ENCODE results near the gene DLGAP4.
A peak's percentile ranks its signal among the peaks of the same experiment; 100 is the strongest.

DLGAP4 gene

DNA sequence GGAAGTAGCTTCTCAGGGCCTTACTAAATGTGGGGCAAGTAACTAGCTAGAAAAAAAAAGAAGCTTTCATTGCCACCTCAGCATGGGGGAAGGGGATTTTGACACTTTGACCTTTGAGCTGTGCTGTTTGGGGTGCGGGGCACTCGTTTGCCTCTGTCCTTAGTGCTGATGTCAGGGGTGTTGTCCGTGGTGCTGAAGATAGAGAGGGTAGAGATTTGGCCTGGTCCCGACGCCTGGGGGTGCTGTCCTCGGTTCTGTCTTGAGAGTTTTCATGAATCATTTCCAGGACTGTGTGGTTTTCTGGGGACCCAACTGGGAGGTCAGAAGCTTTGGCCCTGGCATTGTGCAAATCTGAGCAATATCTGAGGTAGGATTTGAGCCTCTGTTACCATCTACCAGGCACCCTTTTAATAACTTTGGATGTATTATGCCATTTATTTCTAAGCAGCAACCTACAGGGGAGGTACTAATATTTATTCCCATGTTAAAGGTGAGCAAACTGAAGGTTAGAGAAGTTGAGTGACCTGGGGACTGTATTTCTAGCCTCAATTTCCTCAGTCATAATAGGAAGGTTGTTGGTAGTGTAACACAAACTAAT, 78.0 kb downstream of the DLGAP4 start:
- DNase-seq (ENCODE audit: low spot score), result peak; percentile 10

DNA sequence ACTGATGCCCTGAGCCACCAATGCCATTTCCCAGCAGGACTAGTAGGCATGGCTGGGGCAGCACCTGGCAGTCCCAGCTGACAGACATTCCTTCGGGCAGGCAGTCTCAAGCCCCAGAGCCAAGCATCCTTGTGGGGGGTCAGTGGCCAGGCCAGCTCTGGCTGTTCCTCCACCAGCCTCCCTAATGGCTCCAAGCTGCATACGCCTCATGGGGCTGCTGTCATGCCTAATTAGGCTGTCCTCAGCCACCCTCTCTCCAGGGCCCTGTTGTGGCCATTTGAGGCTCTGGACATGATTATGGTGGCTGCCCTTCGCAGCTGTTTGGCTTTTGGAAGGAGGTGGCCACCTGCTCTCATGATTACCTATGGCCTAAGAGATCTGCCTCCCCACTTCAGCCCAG, 79.4 kb downstream of the DLGAP4 start:
- DNase-seq (ENCODE audit: low spot score), result no peak

DNA sequence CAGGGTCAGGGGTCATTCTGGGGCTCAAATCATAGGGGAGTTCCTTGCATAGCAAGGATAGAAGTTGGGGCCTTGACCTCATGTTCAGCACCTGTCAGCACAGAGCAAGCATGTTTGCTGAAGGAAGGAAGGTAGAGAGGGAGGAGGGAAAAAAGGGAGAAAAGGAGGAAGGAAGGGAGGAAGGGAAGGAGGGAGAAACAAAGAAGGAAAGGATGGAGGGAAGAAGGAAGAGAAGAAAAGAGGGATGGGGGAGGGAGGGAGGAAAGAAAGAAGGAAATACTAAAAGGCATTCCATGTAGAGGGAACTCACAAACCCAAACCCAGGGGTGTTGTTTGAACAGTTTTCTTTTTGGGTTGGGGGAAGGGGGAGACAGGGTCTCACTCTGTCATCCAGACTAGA, 80.1 kb downstream of the DLGAP4 start:
- no peak for DNase-seq (ENCODE audit: low spot score)

DNA sequence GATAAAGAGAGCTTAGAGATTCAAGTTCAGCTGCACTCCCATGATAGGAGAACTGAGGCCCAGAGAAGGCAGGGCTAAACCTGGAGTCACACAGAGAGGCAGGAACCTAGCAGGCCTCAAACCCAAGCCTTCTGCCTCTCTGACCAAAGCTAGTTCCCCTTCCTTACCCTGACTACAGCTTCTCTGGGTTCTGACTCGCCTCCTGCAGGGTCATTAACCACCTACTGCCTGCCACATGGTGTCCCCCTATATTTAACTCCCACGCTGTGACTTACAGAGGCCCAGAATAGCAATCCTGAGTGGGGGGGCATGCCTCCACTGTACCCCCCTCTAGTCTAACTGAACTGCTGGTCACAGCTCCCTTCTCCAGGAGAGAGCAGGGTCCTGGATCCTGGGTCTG, 84.1 kb downstream of the DLGAP4 start:
- DNase-seq (ENCODE audit: low spot score), result no peak

DNA sequence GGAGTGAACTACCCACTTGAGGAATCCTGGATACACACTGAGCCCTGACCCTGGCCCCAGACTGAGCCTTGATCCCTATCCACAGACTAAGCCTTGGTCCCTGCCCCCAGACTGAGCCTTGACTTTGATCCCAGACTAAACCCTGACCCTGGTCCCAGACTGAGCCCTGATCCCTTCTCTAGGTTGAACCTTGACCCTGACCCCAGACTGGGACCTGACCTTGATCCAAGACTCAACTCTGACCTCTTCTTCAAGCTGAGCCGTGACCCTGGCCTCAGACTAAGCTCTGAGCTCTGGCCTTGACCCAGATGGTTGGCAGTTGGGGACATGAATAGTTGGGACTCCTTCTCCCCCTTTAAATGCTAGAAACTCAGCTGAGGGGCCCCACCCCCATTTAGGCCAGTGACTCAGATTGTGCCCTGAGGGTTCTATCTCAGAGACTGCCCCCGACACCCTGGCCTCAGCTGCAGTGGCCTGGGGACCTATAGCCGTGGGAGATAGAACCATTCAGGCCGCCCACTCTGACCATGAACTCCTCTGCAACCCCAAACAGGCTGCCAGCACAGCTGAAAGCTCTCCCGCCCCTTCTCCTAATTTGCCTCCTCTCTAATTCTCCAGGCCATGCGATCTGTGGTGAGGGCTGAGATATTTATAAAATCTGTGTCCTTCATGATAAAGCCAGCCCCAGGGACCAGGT, 84.7 kb downstream of the DLGAP4 start:
- DNase-seq (ENCODE audit: low spot score), result no peak

DNA sequence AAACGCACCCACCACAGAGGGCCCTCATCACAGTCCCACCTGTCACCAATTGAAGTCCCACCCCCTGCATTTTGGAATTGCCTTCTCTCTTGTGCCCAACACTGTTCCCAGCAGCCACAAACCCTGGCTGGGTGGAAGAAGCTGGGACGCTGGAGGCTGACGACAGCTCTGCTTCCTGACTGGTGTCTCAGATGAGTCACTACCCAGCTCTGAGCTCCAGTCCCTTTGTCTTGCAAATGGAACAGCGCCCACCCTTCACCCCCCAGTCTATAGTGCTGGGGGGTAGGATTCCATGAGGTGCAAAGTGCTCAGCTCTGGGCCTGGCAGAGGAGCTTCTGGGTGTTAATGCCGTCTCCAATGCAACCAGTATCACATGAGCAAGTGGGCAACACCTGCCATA, 85.3 kb downstream of the DLGAP4 start:
- no peak for DNase-seq (ENCODE audit: low spot score)

DNA sequence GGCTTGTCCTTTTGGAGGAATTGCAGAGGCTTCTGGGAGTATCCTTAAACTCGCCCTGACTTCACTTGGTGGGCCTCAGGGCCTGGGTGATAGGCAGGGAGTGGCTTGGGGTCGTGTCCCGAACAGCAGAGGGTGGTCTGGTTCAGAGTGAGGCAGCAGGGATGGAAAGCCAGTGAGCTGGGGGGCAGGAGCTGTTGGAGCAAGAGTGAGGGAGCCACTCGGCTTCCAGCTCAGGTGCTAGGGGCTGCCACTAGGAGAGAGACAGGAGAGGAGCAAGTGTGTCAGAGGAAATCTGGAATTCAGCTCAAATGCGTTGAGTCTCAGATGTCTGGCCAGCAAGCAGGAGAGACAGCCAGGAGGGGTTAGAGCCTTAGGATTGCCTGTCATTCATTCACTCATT, 85.8 kb downstream of the DLGAP4 start:
- DNase-seq (ENCODE audit: low spot score), result no peak

DNA sequence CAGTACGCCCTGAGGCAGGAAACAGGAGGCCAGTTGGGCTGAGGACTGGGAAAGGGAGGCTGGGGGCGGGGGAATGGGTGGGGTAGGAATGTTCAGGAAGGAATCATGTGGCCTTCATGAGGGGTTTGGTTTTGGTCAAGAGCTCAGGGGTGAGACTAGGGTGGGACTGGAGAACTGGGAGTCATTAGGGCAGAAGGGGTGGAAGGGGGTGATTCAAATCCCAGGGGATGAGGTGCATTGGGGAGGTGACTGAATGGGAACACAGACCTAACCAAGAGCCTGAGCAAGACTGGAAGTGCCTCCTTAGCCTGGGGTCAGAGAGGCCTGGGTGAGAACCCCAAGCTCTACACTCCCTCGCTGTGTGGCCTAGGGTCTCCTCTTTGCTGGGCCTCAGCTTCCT, 86.8 kb downstream of the DLGAP4 start:
- no peak for DNase-seq (ENCODE audit: low spot score)

DNA sequence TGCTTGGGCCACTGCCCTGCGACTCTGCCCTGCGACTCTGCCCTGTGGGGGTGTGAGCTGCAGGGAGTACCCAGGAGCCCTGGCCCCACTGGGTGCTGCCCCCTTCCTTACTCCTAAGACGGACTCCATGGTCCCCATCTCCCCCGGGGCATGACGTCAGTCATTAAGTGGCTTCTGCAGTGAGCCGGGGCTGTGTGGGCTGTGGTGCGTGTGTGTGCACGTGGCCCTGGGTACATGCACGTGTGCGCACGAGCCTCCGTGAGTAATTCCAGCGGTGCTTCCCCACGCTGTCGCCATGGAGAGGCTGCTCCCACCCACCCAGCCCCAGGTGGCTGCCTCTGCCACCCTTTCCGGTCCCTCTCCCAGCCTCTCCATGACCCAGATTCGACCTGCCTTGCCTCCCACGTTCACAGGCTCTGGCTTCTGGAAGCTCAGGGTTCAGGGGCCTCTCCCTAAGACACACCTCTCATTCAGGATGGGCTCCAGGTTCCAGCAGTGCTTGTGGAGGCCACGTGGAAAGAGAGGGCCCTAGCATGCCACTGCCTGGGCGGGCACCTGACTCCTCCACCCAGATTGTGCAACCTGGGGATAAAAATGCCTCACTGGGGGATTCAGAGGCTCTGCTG, 88.3 kb downstream of the DLGAP4 start:
- DNase-seq (ENCODE audit: low spot score), result no peak

DNA sequence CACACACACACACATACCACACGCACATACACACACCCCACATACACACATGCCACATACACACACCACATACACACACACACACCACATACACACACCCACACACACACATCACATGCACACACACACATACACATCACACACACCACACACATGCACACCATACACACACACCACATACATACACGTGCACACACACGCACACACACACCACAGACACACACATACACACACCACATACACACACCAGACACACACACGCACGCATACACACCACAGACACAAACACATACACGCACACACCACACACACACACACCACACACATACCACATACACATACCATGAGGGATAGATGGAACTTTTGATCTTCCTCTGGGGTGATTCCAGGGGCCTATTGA, 90.2 kb downstream of the DLGAP4 start:
- DNase-seq (ENCODE audit: low spot score), result no peak

DNA sequence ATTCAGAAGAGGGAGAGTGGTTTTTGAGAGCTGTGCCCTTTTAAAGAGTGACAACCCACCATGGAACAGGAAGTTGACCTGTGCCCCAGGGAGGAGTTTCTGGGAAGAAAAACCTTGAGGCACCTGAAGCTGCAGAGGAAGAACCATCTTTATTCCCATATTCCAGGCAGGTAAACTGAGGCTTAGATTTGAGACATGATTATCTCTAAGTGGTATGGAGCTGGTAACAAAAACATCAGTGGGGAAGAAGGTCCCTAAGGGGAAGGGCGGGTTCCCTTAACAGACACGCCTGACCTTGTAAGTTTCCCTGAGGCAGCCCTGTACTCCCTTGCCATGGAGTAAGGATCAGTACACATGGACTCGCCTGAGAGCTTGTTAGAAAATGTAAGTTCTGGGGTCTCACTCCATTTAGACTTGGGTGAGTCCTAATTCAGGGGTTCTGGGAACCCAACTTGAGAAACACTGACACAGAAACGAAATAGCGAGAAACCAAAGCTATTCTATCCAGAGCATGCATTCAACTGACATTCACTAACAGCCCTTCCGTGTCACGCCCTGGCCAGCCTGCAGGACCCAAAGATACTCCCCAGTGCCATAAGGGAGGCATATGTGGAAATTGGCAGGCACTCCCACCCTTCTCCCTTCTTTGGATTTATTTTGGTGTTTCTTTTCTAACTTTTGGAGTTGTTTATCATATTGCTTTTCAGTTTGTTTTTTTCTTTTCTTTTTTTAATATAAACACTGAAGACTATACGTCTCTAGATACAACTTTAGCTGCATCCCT, 90.9 kb downstream of the DLGAP4 start:
- no peak for DNase-seq (ENCODE audit: low spot score)

DNA sequence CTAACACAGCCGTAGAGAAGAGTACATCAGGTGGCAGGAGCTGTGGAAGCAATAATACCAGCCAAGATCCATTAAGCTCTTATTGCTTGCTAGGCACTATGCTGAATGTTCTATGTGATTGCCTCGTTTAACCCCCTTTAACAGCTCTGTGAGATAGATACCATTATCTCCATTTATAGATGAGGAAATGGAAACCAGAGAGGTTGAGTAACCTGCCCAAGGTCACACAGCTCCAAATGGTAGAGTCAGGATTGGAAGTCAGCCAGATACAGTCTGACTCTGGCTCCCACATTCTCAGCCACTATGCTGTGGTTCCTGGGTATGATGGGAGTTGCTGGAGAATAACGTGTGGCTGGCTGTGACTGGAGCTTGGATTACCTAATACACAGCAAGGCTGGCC, 92.4 kb downstream of the DLGAP4 start:
- no peak for DNase-seq (ENCODE audit: low spot score)

DNA sequence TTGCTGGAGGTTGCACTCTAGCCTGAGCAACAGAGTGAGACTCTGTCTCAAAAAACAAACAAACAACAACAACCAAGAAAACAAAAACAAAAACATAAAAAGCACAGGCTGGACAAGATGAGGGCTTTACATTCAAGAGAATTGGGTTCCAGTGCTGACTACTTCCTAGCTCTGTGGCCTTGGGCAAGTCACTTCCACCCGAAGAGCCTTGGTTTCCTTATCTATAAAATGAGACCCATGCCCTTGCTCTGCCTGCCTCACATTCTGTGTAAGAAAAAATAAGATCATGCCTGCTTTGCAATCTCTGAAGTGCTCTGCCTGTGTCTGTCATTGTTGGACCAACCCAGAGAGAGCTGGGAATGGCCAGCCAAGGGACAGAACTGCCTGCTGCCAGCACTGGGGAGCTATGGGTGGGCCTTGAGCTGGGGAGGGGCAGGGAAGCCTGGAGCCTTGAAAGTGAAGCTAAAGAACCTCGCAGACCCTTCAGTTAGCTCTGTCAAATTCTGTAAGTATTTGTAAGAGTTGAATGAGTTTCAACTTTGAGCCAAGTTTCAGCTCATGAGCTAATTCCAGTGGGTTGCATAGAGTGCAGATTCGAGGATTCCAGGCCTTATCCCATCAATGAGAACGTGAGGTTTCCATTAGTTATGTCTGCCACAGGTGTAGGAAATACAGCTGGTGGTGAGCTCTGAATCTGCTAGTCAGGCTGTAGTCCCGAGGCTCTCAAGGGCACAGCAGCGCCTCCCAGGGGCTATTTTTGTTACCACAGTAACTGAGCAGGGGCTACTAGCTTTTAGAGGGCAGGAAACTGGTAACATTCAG, 93.2 kb downstream of the DLGAP4 start:
- DNase-seq (ENCODE audit: low spot score), result no peak

DNA sequence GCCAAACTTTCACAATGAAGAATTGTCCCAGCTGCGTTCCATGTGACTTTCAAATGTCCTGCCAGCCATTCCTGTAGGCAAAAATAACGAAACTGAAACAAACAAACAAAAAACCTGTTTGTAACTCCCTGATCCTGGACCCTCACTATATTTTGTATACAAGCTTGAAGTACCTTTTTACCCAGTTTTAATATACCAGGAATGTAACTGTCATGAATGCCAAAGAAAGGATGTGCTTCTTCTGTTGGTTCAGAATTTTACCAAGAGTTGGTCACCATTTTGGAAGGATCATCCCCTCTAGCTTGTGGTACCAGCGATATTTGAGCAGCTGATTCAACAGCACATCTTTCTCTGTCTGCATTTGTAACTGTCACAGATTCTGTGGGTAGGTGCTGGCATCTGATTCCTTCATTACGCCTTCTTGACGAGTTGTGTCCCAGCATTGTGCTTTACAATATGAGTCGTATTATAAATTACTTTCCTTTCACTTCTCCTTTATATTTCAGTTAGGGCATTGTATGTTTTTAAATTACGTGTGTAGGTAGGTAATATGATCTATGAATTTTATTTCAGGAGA, 93.9 kb downstream of the DLGAP4 start:
- DNase-seq (ENCODE audit: low spot score), result no peak

DNA sequence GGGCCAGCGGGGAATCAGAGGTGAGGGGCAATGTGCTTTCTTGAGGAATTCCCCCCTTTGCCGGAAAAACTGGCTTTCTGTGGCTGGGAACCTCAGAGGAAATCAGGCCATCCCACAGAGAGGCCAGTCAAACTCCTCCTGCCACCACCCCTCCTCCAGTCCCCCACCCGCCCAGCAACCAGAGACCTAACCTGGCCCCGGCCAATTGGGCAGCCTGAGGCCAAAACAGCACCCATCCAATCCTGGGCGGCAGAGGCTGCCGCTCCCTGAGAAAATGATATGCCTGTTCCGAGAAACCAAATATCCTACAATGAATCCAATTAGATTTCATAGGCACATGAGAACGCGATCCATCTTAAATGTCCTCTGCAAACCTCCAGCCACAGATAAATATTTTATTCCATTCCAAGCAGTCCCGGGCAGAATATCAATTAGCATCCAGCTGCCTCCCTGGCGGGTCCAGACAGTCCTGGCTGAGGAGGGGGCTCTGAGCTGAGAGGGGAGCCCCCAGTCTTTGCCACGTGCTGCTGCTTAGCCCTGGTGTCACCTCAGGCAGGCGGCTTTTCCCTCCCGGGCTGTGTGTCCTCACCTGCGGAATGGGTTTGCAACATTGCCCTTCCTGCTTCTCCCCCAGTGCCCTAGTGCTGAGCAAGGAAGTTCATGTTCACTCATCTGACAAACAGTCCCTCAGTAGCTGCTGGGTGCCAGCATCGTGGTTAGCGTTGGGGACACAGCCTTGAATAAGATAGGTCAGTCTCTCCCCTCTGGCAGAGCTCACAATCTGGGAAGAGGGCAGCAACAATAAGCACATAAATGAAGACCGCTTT, 95.0 kb downstream of the DLGAP4 start:
- no peak for DNase-seq (ENCODE audit: low spot score)

DNA sequence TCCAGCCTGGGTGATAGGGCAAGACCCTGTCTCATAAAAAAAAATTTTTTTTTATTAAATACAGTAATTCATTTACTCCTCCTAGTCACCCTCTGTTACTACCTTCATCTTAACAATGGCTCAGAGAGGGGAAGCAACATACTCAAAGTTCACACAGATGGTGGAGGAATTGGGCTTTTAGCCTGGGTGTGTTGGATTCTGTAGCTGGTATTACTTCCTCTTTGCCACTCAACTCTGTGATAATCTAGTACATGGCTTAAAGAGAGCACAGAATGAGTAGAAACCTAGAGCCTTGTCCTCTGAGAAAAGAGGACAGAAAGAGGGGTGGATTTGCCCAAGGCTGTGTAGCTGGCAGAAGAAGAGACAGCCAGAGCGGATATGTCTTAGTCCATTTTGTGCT, 96.6 kb downstream of the DLGAP4 start:
- no peak for DNase-seq (ENCODE audit: low spot score)

DNA sequence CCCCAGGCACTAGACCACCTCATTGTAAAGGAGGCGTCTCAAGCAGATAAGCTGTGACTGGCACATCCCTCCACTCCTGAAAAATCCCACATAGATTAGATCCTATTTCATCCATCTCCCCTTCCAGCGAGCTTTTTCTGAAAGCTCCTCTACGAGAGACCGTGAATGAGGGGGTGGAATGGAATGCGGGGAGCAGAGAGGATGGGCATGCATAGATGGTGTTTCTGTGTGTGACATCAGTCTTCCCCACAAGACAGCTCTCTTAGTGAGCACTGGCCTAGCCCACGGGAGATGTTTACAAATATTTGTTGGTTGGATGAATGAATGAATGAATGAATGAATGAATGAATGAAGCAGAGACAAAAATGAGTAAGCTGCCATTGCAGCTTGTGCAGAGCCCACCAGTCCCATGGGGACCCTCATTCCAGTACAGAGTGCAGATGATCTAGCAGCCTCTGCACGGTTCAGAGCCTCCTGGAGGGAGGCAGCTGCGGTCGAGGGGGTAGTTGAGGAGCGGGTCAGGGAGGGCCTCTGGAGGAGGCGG, 98.4 kb downstream of the DLGAP4 start:
- no peak for DNase-seq (ENCODE audit: low spot score)

DNA sequence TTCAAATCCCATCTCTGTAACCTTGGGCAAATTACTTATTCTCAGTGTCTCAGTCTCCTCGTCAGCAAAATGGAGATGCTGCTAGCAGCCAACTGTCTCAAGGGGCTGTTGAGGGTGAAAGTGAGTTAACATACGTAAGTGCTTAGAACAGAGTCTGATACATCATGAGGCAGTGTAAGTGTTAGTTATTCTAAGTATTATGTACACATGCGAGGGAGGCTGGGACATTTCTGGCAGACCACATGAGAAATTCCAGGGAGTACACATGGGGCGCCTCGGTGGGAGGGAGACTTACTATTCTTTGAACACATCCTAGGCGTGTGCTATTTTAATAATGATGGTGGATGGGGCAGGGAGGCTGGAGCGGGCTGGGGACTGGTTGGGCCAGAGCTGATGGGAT, 99.1 kb downstream of the DLGAP4 start:
- DNase-seq (ENCODE audit: low spot score), result no peak

DNA sequence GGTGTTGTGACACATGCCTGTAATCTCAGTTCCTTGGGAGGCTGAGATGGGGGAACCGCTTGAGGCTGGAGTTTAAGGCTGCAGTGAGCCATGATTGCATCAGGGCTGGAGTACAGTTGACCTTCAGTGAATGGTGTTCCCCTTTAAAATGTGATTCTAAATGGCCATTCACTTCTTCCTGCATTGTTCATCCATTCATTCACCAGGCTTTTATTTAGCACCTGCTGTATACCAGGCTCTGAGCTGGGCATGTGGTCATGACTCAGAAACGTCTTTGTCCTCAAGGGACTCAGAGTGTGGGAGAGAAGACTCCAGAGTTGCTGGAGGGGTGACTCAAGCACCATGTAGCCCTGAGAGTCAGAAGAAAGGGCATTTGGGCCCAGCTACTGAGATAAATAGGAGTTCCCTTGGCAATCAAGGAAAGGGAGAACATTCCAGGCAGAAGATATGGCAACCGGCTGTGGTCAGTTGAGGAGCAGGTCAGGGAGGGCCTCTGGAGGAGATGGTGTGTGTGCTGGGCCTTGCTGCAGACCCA, 101.1 kb downstream of the DLGAP4 start:
- no peak for DNase-seq (ENCODE audit: low spot score)

DNA sequence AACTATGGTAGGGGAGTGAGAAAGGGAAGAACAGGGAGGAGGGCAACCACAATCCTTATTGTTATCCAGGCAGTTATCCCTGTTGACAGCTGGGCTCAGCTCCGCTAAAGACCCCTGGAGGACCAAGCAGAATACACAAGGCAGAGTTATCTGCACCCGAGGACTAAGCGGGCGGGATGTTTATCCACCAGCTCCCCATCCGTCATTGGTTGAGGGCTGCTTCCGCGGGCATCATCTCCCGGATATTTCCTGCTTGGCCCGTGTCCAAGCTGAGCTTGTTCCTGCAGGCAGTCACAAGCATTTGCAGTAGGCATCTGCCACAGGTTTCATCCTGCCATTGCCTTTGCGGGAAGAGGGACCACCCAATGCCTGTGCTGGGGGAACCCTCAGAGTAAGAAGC, 102.1 kb downstream of the DLGAP4 start:
- DNase-seq (ENCODE audit: low spot score), result no peak
